CD4-positive, CD25-positive, alpha-beta regulatory T cell (primary cell): ENCODE results near the gene PLEKHH3. TPM values are rescaled to one million over a fixed set of nuclear protein-coding genes. Genes with fewer than 3 reads are reported as not detected.

Experiments
- ATAC-seq, 2 donors: fragments of 150-1000 bp; cut with Tn5 transposase; one replicate each; pipeline ENCODE4 v1.10.0; 2021; ENCODE audit warnings: low read depth in 2 of 2, moderate number of reproducible peaks in 2 of 2, moderate library complexity in 1 of 2
- DNase-seq, 3 donors: peaks; one replicate each; pipeline versions ENCODE4 v3.0.0 to v3.0.0-alpha.2; 2012 to 2022; ENCODE audit warnings: mixed read lengths in 1 of 3
- H3K27ac ChIP-seq: one replicate; pipeline ENCODE4 v1.7.0; 2013; ENCODE audit warnings: mild to moderate bottlenecking, low read length; ENCODE audit not compliant: insufficient read depth, poor library complexity, severe bottlenecking
- H3K27me3 ChIP-seq: one replicate; pipeline ENCODE4 v1.7.0; 2013; ENCODE audit warnings: low read length; ENCODE audit not compliant: control insufficient read depth, insufficient read depth
- H3K36me3 ChIP-seq: one replicate; pipeline ENCODE4 v1.7.0; 2013; ENCODE audit warnings: mild to moderate bottlenecking, low read length, moderate library complexity; ENCODE audit not compliant: control insufficient read depth, insufficient read depth
- H3K4me1 ChIP-seq: 2 replicates; pipeline ENCODE4 v1.7.0; 2013; ENCODE audit warnings: mild to moderate bottlenecking, low read length; ENCODE audit not compliant: insufficient read depth, control insufficient read depth, poor library complexity, severe bottlenecking
- H3K4me3 ChIP-seq: one replicate; pipeline ENCODE4 v1.7.0; 2013; ENCODE audit warnings: low read depth, mild to moderate bottlenecking, low read length, moderate library complexity
- H3K9me3 ChIP-seq, 2 experiments: 1 replicate in 1 of 2; 2 replicates in 1 of 2; pipeline ENCODE4 v1.7.0; 2013; ENCODE audit warnings: low read length in 2 of 2, mild to moderate bottlenecking in 1 of 2, moderate library complexity in 1 of 2; ENCODE audit not compliant: control insufficient read depth in 2 of 2
- H3K27ac Mint-ChIP-seq, 3 donors: one replicate each; pipeline ENCODE4 v1.8.0; 2020 to 2022; ENCODE audit warnings: mild to moderate bottlenecking in 3 of 3, mixed read lengths in 3 of 3, moderate library complexity in 2 of 3
- H3K27me3 Mint-ChIP-seq: one replicate; pipeline ENCODE4 v1.8.0; 2022; ENCODE audit warnings: mild to moderate bottlenecking, mixed read lengths
- H3K36me3 Mint-ChIP-seq: one replicate; pipeline ENCODE4 v1.8.0; 2020; ENCODE audit warnings: mixed read lengths
- H3K4me1 Mint-ChIP-seq, 4 donors: one replicate each; pipeline ENCODE4 v1.8.0; 2020 to 2022; ENCODE audit warnings: mixed read lengths in 4 of 4, mild to moderate bottlenecking in 1 of 4
- H3K4me3 Mint-ChIP-seq, 4 donors: one replicate each; pipeline ENCODE4 v1.8.0; 2020 to 2022; ENCODE audit warnings: mild to moderate bottlenecking in 4 of 4, mixed read lengths in 4 of 4, moderate library complexity in 3 of 4
- H3K9me3 Mint-ChIP-seq, 7 donors: one replicate each; pipeline ENCODE4 v1.8.0; 2020 to 2022; ENCODE audit warnings: mixed read lengths in 7 of 7, mild to moderate bottlenecking in 3 of 7, moderate library complexity in 2 of 7
- polyA plus RNA-seq, 4 donors: library from polyadenylated mRNA; unstranded; fragments of 300-500 nt; fragmentation: Illumina TruSeq; gene quantifications; one replicate each; pipeline ENCODE4 v1.2.3, GENCODE V29; 2021
- total RNA-seq: library from RNA; stranded (reverse); gene quantifications from one replicate; pipeline ENCODE4 v1.2.3, GENCODE V29; 2022

PLEKHH3 gene
- total and polyA plus RNA-seq, 5 donors from 2014 or later = 0.38 to 4.8 (median 0.89) TPM

- no peaks in the 10 kb centered on the region for H3K36me3 ChIP-seq
- no peak overlapping the region for H3K4me3 ChIP-seq
- Mint-ChIP-seq H3K27me3 (peaks cover 22% of the 10 kb centered on the region), H3K9me3 (peaks cover 0 to 3% (median 0%) of the 10 kb centered on the region in 7 donors), H3K36me3 (peaks cover 3% of the 10 kb centered on the region), H3K4me3 (peak overlapping the region in 1 of 4 donors; percentile 88), H3K4me1 (peaks cover 6 to 44% (median 29%) of the 10 kb centered on the region in 4 donors), H3K27ac (peak overlapping the region in 1 of 3 donors; percentile 40)
- H3K4me1 ChIP-seq = peaks cover 27% of the 10 kb centered on the region
- no peak overlapping the region for H3K27ac ChIP-seq
- H3K9me3 ChIP-seq = no peaks in the 10 kb centered on the region
- no peaks in the 10 kb centered on the region for H3K27me3 ChIP-seq
- ATAC-seq (no peak), DNase-seq (no peak)
Observed at GRCh38 chr17:42685831-42686230, 9.0 kb upstream of the PLEKHH3 start.

GRCh38 chr17:42684929-42685556 is 8.2 kb upstream of the PLEKHH3 start:
- H3K27ac Mint-ChIP-seq = no peak overlapping the region
- ATAC-seq (no peak), DNase-seq (no peak)
- H3K4me1 ChIP-seq = peaks cover 34% of the 10 kb centered on the region
- peaks cover 0 to 3% (median 0%) of the 10 kb centered on the region in 7 donors for H3K9me3 Mint-ChIP-seq
- peak overlapping the region in 2 of 4 donors; percentile 48 to 88 for H3K4me3 Mint-ChIP-seq
- H3K9me3 ChIP-seq = no peaks in the 10 kb centered on the region
- no peaks in the 10 kb centered on the region for H3K36me3 ChIP-seq
- H3K27me3 ChIP-seq = no peaks in the 10 kb centered on the region
- peaks cover 3% of the 10 kb centered on the region for H3K36me3 Mint-ChIP-seq
- peaks cover 22% of the 10 kb centered on the region for H3K27me3 Mint-ChIP-seq
- no peak overlapping the region for H3K27ac ChIP-seq
- H3K4me1 Mint-ChIP-seq = peaks cover 6 to 48% (median 32%) of the 10 kb centered on the region in 4 donors
- H3K4me3 ChIP-seq = no peak overlapping the region

- no peak for DNase-seq
- peaks cover 26% of the 10 kb centered on the region for H3K27me3 Mint-ChIP-seq
- peaks cover 0 to 3% (median 0%) of the 10 kb centered on the region in 7 donors for H3K9me3 Mint-ChIP-seq
- Histone ChIP-seq H3K4me3 (peak overlapping the region; percentile 54), H3K27me3 (no peaks in the 10 kb centered on the region), H3K4me1 (peaks cover 49% of the 10 kb centered on the region), H3K36me3 (no peaks in the 10 kb centered on the region), H3K27ac (peak overlapping the region; percentile 61), H3K9me3 (no peaks in the 10 kb centered on the region)
- peak overlapping the region; percentile 88 to 90 (median 90) for H3K4me3 Mint-ChIP-seq
- H3K36me3 Mint-ChIP-seq = peaks cover 3% of the 10 kb centered on the region
- ATAC-seq = peak in 1 of 2 donors; percentile 6
- peak overlapping the region; percentile 48 to 66 (median 60) for H3K27ac Mint-ChIP-seq
- H3K4me1 Mint-ChIP-seq = peaks cover 6 to 61% (median 38%) of the 10 kb centered on the region in 4 donors
Observed at GRCh38 chr17:42683407-42684034, 6.7 kb upstream of the PLEKHH3 start.

- Histone ChIP-seq H3K27ac (peak overlapping the region; percentile 61), H3K27me3 (no peaks in the 10 kb centered on the region), H3K9me3 (no peaks in the 10 kb centered on the region), H3K4me1 (peaks cover 56% of the 10 kb centered on the region), H3K36me3 (no peaks in the 10 kb centered on the region), H3K4me3 (peak overlapping the region; percentile 86)
- peak overlapping the region; percentile 48 to 66 (median 60) for H3K27ac Mint-ChIP-seq
- ATAC-seq (no peak), DNase-seq (peak in 1 of 3 donors; percentile 40)
- H3K4me1 Mint-ChIP-seq = peaks cover 6 to 62% (median 40%) of the 10 kb centered on the region in 4 donors
- peaks cover 3% of the 10 kb centered on the region for H3K36me3 Mint-ChIP-seq
- H3K27me3 Mint-ChIP-seq = peaks cover 26% of the 10 kb centered on the region
- peak overlapping the region; percentile 88 to 98 (median 90) for H3K4me3 Mint-ChIP-seq
- H3K9me3 Mint-ChIP-seq = peaks cover 0 to 3% (median 0%) of the 10 kb centered on the region in 7 donors
Observed at GRCh38 chr17:42682722-42683403, 6.1 kb upstream of the PLEKHH3 start.

GRCh38 chr17:42681976-42682721 is 5.4 kb upstream of the PLEKHH3 start, which contains the start of gene CNTNAP1:
TSS of gene CNTNAP1 (plus strand) at chr17:42682531. CDS start at chr17:42682830, 299 bp downstream.
- H3K4me3 Mint-ChIP-seq = peak within 1 kb of the TSS; percentile 88 to 98 (median 90)
- H3K27ac Mint-ChIP-seq = peak within 1 kb of the TSS; percentile 48 to 78 (median 60)
- Histone ChIP-seq H3K4me3 (peak within 1 kb of the TSS; percentile 86), H3K4me1 (peaks cover 63% of the 10 kb centered on the region), H3K27me3 (no peaks in the 10 kb centered on the region), H3K36me3 (no peaks in the 10 kb centered on the region), H3K27ac (peak within 1 kb of the TSS; percentile 61), H3K9me3 (no peaks in the 10 kb centered on the region)
- peaks cover 6 to 69% (median 42%) of the 10 kb centered on the region in 4 donors for H3K4me1 Mint-ChIP-seq
- H3K36me3 Mint-ChIP-seq = peaks cover 3% of the 10 kb centered on the region
- DNase-seq (no peak), ATAC-seq (no peak)
- peaks cover 0 to 3% (median 0%) of the 10 kb centered on the region in 7 donors for H3K9me3 Mint-ChIP-seq
- H3K27me3 Mint-ChIP-seq = peaks cover 28% of the 10 kb centered on the region

GRCh38 chr17:42680331-42680808 is 3.6 kb upstream of the PLEKHH3 start:
- Histone ChIP-seq H3K36me3 (no peaks in the 10 kb centered on the region), H3K4me1 (peaks cover 78% of the 10 kb centered on the region), H3K27me3 (no peaks in the 10 kb centered on the region), H3K4me3 (peak overlapping the region; percentile 57), H3K27ac (peak overlapping the region; percentile 85), H3K9me3 (no peaks in the 10 kb centered on the region)
- H3K9me3 Mint-ChIP-seq = peaks cover 0 to 3% (median 0%) of the 10 kb centered on the region in 7 donors
- H3K27ac Mint-ChIP-seq = peak overlapping the region; percentile 20 to 81 (median 76)
- peaks cover 33% of the 10 kb centered on the region for H3K27me3 Mint-ChIP-seq
- ATAC-seq (no peak), DNase-seq (no peak)
- peak overlapping the region; percentile 87 to 98 (median 89) for H3K4me3 Mint-ChIP-seq
- H3K4me1 Mint-ChIP-seq = peaks cover 6 to 71% (median 40%) of the 10 kb centered on the region in 4 donors
- H3K36me3 Mint-ChIP-seq = no peaks in the 10 kb centered on the region
